ENCODE results near the gene KDM3B. TPM values are rescaled to one million over a fixed set of nuclear protein-coding genes. Genes with fewer than 3 reads are reported as not detected.
A peak's percentile ranks its signal among the peaks of the same experiment; 100 is the strongest.

The KDM3B gene
- total and polyA plus RNA-seq, 2 of the 8 experiments (the other 6 are each of a cell fraction or from before 2014, with no cell fraction given) = 27.1 to 78.1 TPM

DNA sequence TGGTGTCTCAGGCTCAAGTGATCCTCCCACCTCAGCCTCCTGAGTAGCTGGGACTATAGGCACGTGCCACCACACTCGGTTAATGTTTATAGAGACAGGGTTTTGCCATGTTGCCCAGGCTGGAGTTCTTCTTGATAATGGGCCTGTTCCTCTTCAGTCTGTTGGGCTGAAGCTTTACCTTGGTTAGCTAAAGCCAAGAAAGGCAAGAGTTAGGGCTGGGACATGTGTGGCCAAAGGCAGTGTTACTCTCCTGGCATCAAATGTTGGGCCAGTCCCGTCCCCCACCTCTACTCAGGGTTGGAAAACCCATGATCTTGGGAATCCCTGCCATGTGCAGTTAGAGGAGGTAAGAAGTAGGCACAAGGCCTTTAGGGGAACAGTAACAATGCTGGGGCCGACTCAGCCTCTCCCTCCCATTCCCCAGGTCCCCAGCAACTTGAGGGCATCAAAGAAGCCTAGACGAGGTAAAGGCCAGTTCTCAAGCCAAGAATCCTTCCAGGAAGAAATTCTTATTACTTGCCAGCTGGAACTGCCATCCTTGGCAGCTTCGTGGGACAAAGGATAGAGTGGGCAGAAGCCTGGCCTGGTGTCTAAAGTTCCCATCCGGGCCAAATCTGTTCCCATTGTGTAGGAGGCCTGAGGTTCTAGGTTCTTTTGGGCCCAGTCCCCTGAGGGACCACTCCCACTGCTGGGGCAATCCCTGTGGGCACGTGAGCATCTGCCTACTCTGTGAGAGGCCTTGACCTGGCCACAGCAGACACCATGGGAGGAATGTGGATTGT, 117.2 kb downstream of the KDM3B start (continued):
- TF ChIP-seq, protein P1, sequence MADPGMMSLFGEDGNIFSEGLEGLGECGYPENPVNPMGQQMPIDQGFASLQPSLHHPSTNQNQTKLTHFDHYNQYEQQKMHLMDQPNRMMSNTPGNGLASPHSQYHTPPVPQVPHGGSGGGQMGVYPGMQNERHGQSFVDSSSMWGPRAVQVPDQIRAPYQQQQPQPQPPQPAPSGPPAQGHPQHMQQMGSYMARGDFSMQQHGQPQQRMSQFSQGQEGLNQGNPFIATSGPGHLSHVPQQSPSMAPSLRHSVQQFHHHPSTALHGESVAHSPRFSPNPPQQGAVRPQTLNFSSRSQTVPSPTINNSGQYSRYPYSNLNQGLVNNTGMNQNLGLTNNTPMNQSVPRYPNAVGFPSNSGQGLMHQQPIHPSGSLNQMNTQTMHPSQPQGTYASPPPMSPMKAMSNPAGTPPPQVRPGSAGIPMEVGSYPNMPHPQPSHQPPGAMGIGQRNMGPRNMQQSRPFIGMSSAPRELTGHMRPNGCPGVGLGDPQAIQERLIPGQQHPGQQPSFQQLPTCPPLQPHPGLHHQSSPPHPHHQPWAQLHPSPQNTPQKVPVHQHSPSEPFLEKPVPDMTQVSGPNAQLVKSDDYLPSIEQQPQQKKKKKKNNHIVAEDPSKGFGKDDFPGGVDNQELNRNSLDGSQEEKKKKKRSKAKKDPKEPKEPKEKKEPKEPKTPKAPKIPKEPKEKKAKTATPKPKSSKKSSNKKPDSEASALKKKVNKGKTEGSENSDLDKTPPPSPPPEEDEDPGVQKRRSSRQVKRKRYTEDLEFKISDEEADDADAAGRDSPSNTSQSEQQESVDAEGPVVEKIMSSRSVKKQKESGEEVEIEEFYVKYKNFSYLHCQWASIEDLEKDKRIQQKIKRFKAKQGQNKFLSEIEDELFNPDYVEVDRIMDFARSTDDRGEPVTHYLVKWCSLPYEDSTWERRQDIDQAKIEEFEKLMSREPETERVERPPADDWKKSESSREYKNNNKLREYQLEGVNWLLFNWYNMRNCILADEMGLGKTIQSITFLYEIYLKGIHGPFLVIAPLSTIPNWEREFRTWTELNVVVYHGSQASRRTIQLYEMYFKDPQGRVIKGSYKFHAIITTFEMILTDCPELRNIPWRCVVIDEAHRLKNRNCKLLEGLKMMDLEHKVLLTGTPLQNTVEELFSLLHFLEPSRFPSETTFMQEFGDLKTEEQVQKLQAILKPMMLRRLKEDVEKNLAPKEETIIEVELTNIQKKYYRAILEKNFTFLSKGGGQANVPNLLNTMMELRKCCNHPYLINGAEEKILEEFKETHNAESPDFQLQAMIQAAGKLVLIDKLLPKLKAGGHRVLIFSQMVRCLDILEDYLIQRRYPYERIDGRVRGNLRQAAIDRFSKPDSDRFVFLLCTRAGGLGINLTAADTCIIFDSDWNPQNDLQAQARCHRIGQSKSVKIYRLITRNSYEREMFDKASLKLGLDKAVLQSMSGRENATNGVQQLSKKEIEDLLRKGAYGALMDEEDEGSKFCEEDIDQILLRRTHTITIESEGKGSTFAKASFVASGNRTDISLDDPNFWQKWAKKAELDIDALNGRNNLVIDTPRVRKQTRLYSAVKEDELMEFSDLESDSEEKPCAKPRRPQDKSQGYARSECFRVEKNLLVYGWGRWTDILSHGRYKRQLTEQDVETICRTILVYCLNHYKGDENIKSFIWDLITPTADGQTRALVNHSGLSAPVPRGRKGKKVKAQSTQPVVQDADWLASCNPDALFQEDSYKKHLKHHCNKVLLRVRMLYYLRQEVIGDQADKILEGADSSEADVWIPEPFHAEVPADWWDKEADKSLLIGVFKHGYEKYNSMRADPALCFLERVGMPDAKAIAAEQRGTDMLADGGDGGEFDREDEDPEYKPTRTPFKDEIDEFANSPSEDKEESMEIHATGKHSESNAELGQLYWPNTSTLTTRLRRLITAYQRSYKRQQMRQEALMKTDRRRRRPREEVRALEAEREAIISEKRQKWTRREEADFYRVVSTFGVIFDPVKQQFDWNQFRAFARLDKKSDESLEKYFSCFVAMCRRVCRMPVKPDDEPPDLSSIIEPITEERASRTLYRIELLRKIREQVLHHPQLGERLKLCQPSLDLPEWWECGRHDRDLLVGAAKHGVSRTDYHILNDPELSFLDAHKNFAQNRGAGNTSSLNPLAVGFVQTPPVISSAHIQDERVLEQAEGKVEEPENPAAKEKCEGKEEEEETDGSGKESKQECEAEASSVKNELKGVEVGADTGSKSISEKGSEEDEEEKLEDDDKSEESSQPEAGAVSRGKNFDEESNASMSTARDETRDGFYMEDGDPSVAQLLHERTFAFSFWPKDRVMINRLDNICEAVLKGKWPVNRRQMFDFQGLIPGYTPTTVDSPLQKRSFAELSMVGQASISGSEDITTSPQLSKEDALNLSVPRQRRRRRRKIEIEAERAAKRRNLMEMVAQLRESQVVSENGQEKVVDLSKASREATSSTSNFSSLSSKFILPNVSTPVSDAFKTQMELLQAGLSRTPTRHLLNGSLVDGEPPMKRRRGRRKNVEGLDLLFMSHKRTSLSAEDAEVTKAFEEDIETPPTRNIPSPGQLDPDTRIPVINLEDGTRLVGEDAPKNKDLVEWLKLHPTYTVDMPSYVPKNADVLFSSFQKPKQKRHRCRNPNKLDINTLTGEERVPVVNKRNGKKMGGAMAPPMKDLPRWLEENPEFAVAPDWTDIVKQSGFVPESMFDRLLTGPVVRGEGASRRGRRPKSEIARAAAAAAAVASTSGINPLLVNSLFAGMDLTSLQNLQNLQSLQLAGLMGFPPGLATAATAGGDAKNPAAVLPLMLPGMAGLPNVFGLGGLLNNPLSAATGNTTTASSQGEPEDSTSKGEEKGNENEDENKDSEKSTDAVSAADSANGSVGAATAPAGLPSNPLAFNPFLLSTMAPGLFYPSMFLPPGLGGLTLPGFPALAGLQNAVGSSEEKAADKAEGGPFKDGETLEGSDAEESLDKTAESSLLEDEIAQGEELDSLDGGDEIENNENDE (IDR thresholded peaks at IDR 0.05; ENCODE audit: insufficient replicate concordance, low read length) = peak; percentile 37
- TF ChIP-seq CREB1 (IDR thresholded peaks at IDR 0.05) (peak; percentile 48), BCL11A (IDR thresholded peaks at IDR 0.05; ENCODE audit: low read depth in 2 of 2, low read length in 2 of 2) (peak; percentile 40 to 42), SRF (IDR thresholded peaks at IDR 0.05; ENCODE audit: low read depth, low read length) (no peak), KDM5A (IDR thresholded peaks at IDR 0.05; ENCODE audit: low read length) (no peak), SIN3A (conservative IDR thresholded peaks at IDR 0.05 in 1 of 2, IDR thresholded peaks at IDR 0.05 in 1 of 2; ENCODE audit: low read depth in 1 of 2, low read length in 2 of 2) (peak in 1 of 2 experiments; percentile 61; a peak in 2 of 4 replicates), SIRT6 (IDR thresholded peaks at IDR 0.05; ENCODE audit: low read length) (peak; percentile 51)
- TF ChIP-seq, protein P2, sequence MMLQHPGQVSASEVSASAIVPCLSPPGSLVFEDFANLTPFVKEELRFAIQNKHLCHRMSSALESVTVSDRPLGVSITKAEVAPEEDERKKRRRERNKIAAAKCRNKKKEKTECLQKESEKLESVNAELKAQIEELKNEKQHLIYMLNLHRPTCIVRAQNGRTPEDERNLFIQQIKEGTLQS (IDR thresholded peaks at IDR 0.05; ENCODE audit: insufficient read depth, low read depth, low read length) = no peak
- TF ChIP-seq, protein P3, sequence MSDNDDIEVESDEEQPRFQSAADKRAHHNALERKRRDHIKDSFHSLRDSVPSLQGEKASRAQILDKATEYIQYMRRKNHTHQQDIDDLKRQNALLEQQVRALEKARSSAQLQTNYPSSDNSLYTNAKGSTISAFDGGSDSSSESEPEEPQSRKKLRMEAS (IDR thresholded peaks at IDR 0.05) = peak; percentile 45; the same call in 1 of the 2 replicates

Data from H1 (cell line).